Right hindlimb (tissue), 1 donor: ENCODE results near the gene IL17D.
"Not testable (repeated sequence)": the region's sequence is repeated elsewhere in the genome, so short reads cannot be mapped to it uniquely, and the experiment has no call there.

Experiments
- DNase-seq: peaks from one replicate; pipeline ENCODE4 v3.0.0-alpha.2; 2018

IL17D gene, protein sequence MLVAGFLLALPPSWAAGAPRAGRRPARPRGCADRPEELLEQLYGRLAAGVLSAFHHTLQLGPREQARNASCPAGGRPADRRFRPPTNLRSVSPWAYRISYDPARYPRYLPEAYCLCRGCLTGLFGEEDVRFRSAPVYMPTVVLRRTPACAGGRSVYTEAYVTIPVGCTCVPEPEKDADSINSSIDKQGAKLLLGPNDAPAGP

GRCh38 chr13:20702915-20703779, at the start of gene IL17D:
Gene IL17D, plus strand, starts transcription at chr13:20703699. Its CDS starts 303 bp downstream, at chr13:20704002.
- peak; percentile 69 for DNase-seq

DNA sequence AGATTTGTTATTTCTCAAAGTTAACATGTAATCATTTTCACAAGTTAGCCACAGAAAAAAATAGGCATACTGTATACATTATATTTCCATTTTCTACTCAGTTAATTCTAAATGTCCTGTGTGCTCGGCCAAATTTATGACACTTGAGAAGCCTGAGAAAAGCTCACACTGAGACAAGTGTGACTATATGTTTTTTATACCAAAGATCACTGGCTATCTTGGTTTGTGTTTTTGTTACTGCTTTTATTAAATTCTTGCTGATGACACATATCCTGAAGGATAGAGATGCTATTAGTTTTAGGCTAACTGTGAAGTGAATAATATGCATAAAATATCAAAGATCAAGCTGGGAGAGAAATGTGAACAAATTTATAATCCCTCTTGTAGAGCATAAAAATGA, 49.3 kb upstream of the IL17D start:
- DNase-seq, result no peak

GRCh38 chr13:20658451-20659040, 45.0 kb upstream of the IL17D start:
- DNase-seq, result no peak

- DNase-seq, result no peak
Observed at GRCh38 chr13:20664351-20664750, 39.1 kb upstream of the IL17D start.

DNA sequence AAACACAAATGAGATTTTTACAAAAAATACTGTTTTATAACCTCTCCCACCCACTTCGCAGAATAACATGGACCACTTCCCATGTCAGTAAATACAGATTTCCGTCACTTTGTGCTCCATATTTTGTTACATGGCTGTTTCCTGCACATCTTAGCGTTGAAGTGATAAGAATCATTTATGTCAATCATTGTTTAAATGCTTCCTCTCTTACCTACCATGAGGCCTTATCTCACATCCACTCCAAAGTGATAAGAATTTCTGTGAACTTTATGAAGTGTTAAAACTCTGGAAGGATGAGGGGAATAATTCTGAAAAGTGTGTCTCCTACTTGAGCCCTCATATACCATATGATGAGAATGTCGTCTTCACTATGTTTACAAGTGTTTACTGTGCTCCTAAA, 36.6 kb upstream of the IL17D start:
- no peak for DNase-seq

- no peak for DNase-seq
Observed at GRCh38 chr13:20667857-20668437, 35.6 kb upstream of the IL17D start.

DNA sequence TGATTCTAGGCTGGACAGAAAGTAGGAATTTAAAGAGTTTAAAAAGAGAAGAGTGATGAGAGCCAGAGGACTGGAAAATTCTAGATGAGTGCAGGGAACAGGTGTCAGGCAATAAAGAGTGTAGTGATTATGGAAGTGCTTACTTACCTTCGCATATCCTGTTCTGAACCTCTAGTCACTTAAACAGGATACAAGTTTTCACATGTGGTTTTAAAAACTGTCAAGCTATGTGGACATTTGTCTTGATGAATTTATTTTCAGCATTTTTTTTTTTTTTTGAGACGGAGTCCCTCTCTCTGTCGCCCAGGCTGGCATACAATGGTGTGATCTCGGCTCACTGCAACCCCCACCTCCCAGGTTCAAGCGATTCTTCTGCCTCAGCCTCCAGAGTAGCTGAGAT, 34.3 kb upstream of the IL17D start:
- DNase-seq, result no peak

DNA sequence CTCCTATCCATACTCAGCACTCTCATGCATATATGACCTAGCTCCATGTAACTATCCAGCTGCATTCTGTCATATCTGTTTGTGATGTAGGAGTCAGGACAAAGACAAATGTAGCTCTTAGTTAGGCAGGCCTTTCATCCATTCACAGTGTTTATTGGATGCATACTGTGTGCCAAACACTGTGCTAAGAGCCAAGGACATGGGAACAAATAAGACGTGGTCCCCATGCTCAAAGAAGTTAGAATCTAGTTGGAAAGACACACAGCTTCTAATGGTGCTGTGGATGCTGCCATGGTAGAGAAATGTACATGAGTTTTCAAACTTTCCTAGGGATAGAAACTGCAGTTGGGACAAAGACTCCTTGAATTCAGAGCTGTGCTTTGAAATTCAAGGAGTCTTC, 31.7 kb upstream of the IL17D start:
- DNase-seq, result no peak

GRCh38 chr13:20672772-20673171, 30.7 kb upstream of the IL17D start:
- no peak for DNase-seq

DNA sequence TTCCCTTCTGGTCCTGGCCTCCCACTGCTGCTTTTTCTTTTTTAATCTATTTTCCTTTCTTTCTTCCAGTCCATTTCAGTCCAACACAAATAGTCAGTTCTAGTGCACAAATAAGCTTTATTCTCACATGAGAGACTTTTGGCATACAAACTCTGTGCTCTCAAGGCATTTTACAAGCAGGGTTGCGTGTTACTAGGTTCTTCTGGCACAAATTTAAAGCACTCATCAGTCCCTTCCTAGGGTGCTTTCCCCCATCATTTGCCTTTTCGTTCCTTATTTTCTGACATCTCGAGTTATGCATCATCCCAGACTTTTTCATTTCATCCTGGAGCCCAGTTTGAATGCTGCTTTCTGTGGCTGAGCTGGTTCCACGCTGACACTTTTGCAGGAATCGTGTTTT, 29.8 kb upstream of the IL17D start:
- DNase-seq, result no peak

DNA sequence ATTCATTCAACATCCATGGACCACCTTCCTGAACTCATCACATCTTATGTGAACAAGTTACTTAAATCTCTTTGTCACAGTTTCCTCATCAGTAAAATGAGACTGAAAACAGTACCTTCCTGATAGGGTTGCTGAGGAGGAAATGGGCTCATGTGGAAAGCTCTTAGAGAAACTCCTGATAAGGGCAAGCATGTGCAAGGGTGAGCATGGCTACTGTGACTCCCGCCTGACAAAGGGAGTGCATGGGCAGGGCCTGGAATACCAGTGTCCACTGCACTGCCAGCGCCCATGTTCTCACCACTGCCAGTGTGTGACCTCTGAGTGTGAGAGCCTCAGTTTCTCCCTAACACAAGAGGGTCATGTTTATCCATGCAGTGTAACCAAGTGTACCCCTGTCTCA, 27.3 kb upstream of the IL17D start:
- no peak for DNase-seq

DNA sequence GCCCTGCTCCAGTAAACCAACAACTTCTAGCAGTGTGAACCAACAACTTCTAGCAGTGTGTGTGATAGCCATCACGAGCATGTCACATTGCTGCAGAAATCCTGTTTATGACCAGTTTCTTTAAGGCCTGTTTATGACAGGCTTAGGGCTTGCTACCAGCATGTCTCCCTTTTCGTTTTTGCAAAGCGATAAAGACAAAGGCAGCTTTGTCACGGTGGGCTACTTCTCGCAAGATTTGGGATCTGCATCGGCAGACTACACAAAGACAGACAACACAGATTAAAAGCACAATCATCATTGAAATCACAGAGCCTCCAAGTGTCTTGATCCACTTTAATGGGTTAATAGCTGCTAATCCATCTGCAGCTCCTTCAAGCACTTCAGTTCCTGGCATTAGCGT, 24.9 kb upstream of the IL17D start:
- not testable (repeated sequence) for DNase-seq

GRCh38 chr13:20679879-20680278, 23.6 kb upstream of the IL17D start:
- no peak for DNase-seq

DNA sequence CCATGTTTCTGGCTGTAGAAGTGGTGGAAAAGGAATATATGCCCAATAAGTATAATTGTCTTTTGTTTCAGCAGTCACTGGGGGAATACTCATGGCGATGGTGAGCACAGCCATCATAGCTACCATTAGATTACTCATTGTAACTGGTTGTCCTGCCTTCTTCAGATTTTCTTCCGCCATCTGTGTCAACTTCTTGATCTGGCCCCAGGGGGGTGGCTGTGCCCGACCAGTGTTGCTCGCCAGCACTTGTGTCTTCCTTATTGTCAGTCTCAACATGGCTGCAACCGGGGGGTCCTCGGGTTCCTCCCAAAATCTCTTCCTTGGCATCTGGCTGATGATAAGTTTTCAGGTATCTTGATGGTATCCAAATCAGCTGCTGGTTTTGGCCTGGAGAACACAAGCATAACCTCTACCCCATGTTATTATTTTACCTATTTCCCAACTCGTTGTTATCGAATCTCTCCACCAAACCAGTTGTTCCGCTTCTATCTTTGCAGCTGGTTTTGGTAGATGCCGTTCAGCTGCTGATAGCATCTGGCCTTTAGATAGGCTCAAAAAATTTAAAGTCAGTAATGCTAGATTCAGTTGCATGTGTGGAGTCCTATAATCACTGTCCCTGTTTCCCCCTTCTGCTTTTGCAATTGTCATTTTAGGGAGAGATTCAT, 23.0 kb upstream of the IL17D start:
- no peak for DNase-seq

DNA sequence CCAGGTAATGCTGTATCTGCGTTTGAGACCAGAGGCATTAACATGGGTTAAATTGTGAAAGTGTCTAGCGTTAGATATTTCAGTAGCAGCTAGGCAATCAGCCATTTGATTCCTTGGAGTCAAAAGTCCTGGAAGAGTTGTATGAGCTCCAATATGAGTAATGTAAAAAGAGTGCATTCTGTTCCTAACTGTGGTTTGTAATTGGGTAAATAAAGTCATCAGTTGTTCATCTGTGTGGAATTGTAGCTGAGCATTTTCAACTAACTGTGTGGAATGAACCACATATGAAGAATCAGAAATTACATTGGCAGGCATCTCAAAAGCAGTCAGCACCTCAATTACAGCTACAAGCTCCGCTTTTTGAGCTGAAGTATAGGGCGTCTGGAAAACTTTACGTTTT, 22.0 kb upstream of the IL17D start:
- DNase-seq, result not testable (repeated sequence)

GRCh38 chr13:20682061-20682460, 21.4 kb upstream of the IL17D start:
- DNase-seq, result no peak

DNA sequence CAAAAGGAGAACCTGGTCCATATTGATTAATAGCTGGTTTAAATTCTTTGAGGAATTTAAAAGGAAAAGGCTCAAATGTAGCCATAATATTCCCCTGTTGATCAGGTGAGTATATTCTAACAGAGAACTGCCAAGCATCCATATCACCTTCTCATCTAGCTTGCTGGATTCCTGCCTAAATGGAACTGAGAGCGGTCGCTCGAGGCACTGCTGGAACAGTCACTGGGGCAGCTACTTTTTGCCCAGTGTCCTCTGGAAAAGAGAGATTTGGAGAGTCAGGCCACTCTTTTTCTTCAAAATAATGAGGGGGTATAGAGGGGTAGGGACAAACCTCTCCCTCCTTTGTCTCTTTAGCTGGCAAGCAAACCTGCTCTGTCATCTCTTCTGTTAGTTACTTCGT, 19.5 kb upstream of the IL17D start:
- DNase-seq, result no peak

- DNase-seq, result no peak
Observed at GRCh38 chr13:20684546-20684945, 19.0 kb upstream of the IL17D start.

- no peak for DNase-seq
Observed at GRCh38 chr13:20685092-20685491, 18.4 kb upstream of the IL17D start.

DNA sequence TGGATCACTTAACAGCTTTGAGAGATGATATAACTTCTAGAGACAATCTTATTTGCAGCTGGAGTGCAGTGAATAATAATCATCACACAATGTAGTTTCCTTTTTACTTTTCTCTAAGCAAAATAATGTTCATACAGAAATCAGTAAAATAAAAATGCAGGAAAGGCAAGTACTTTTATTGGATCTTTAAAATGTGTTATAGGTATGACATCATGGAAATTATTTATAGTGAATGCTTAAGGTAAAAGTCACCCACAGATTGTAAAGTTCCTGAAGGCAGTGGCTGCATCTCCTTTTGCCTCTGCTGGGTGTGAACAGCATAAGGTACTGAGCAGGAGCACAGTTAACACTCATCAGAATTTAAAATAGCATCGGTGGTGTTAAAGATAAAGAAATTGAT, 17.3 kb upstream of the IL17D start:
- no peak for DNase-seq

- no peak for DNase-seq
Observed at GRCh38 chr13:20686863-20687579, 16.5 kb upstream of the IL17D start.

DNA sequence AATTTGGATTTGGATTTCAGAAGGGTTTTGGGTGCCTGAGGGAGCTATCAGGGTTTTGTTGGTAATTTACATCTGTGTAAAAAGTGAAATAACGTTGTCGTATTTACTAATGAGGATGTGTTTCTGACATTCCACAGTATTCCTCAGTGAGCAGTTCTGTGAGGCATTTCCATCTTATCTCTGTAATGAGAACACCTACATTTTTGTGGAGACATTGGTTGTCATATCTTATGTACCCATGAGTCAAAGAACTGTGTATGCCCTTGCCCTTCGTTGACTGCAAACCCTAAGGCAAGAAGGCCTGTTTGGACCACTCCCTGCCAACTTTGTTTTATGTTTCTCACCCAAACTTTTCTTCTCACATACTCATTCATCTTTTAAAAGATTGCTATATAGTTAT, 14.2 kb upstream of the IL17D start:
- no peak for DNase-seq

DNA sequence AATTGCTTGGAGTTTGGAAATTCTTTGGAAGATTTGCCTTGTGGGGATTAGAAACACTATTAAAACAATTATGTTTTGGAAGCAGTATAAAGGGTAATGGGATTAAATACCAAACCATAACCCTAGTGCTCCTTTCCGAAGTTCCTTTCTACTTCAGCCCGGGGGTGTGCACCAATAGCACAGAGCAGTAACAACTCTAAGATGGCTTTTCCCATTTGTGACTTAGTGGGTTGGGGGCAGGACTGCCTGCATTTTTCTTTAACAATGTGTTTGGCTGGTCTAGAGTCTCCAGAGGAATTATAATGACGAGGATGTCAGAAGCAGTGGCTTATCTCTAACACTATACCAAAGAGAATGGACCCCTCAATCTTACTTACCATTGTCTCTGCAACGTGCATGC, 11.9 kb upstream of the IL17D start:
- no peak for DNase-seq
